ENCODE results near the gene RBKS. TPM values are rescaled to one million over a fixed set of nuclear protein-coding genes. Genes with fewer than 3 reads are reported as not detected.

The RBKS gene
- total and polyA plus RNA-seq, 2 of the 13 experiments (the other 11 are each of a cell fraction or from before 2014, with no cell fraction given), result 7.7 to 8.3 TPM

DNA sequence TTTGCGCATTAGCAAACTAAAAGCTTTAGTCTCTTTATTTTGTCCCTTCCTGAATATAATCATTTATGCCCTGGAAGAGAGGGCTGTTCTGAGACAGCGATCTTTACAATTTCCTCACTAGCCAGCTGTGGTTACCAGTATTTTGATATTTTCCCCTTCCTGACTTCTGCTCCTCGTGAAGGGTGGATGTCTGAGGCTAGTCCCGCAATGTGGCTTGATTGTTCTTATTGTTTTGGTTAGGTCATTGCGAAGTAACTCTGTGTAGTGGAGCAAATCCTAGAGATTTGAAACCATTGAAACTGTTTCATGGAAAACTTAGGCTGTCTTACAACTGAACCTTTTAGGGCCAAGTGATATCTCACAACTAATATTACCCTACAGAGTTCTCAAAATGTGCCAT, 116.2 kb downstream of the RBKS start:
- H3K4me1 ChIP-seq (ENCODE audit: insufficient read depth, low read length), result peaks cover 39% of the 10 kb centered on the region
- peak overlapping the region; percentile 88; the same call in 1 of the 2 replicates for H3K9ac ChIP-seq (ENCODE audit: insufficient read depth, low read depth, low read length)
- in situ Hi-C loops (cut with HindIII; ENCODE audit: extremely low pct_ligation_motif_present, low pct_unique_long_range_greater_than_20kb) (no loop called here), intact Hi-C loops (cut with micrococcal nuclease; ENCODE audit: unreplicated experiment) (loop anchor here (5.0 kb wide), 2 partner anchors 52 to 72 kb away; no protein-coding TSS in a partner anchor)
- 94% methylated on average over 5 of the region's 5 CpGs for WGBS (ENCODE audit: low lambda C conversion rate)
- TF ChIP-seq, protein P1, sequence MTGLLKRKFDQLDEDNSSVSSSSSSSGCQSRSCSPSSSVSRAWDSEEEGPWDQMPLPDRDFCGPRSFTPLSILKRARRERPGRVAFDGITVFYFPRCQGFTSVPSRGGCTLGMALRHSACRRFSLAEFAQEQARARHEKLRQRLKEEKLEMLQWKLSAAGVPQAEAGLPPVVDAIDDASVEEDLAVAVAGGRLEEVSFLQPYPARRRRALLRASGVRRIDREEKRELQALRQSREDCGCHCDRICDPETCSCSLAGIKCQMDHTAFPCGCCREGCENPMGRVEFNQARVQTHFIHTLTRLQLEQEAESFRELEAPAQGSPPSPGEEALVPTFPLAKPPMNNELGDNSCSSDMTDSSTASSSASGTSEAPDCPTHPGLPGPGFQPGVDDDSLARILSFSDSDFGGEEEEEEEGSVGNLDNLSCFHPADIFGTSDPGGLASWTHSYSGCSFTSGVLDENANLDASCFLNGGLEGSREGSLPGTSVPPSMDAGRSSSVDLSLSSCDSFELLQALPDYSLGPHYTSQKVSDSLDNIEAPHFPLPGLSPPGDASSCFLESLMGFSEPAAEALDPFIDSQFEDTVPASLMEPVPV (CRISPR knock-in tag; IDR thresholded peaks at IDR 0.05), result no peak
- no peak for TF ChIP-seq RBFOX2 (IDR thresholded peaks at IDR 0.05; ENCODE audit: low read depth, low read length)
- FAIRE-seq, result no peak
- peaks cover 66% of the 10 kb centered on the region for H3K79me2 ChIP-seq (ENCODE audit: insufficient read depth, low read length)
- no peak overlapping the region for H3K27ac ChIP-seq (ENCODE audit: extremely low read length, insufficient read depth, low read length)
- no peaks in the 10 kb centered on the region for H3K9me3 ChIP-seq (ENCODE audit: low read length)
- POLR2A ChIA-PET, result interaction anchor here (0.6 to 1.5 kb wide), 2 partner anchors 21 to 1120 kb away, joined by 3 to 7 read pairs; partner anchors contain the start of gene WDR43
- H2AFZ ChIP-seq (ENCODE audit: low read length), result no peak overlapping the region
- peaks cover 4 to 28% of the 10 kb centered on the region in 2 experiments; a peak in 4 of 5 replicates for H3K36me3 ChIP-seq (replicated peaks in 1 of 2; ENCODE audit: control insufficient read depth in 1 of 2, insufficient read depth in 2 of 2, low read length in 2 of 2)
- peak overlapping the region; percentile 98 for H3K4me2 ChIP-seq (ENCODE audit: low read depth, low read length)
- peak overlapping the region in 1 of 3 experiments; percentile 2; a peak in 1 of 6 replicates for H3K4me3 ChIP-seq (replicated peaks in 1 of 3; ENCODE audit: insufficient read depth in 1 of 3, low read depth in 2 of 3, low read length in 3 of 3)
- no peaks in the 10 kb centered on the region; a peak in 1 of 5 replicates for H3K27me3 ChIP-seq (ENCODE audit: control insufficient read depth in 1 of 2, insufficient read depth in 2 of 2, low read length in 2 of 2)
- BruUV-seq (replicated peaks), result no TSS peak
- CTCF ChIA-PET (ENCODE audit: low intra/inter-chr PET ratio, low total read pairs), result no interaction called here
- H4K20me1 ChIP-seq (ENCODE audit: insufficient read depth, low read length), result peaks cover 17% of the 10 kb centered on the region
- no peak for DNase-seq (ENCODE audit: low spot score)
- no peak for ATAC-seq

DNA sequence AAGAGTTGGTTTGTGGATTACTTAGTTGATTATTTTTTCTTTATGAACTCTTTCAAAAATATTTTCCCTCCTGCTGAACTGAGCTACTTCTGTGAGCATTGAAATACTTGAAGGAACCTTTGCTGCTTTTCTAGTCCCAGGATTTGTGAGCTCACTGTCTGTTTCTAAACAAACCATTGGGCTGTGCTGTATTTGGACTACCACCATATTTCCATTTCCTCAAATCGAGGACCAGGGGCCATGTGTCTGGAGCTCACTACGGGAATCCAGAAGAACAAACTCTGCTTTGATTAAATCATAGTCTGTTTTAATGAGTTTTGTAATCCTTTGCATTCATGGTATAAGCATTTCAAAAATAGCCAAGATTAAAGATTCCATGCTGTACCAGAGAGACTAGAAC, 117.4 kb downstream of the RBKS start:
- ATAC-seq (no peak), DNase-seq (ENCODE audit: low spot score) (no peak), FAIRE-seq (no peak)
- Histone ChIP-seq H3K27ac (ENCODE audit: extremely low read length, insufficient read depth, low read length) (peak overlapping the region; percentile 85), H3K9me3 (ENCODE audit: low read length) (no peaks in the 10 kb centered on the region), H3K4me3 (replicated peaks in 1 of 3; ENCODE audit: insufficient read depth in 1 of 3, low read depth in 2 of 3, low read length in 3 of 3) (peak overlapping the region; percentile 93 to 98 (median 94); a peak in 5 of 6 replicates), H3K4me1 (ENCODE audit: insufficient read depth, low read length) (peaks cover 39% of the 10 kb centered on the region), H3K27me3 (ENCODE audit: control insufficient read depth in 1 of 2, insufficient read depth in 2 of 2, low read length in 2 of 2) (no peaks in the 10 kb centered on the region; a peak in 1 of 5 replicates), H3K9ac (ENCODE audit: insufficient read depth, low read depth, low read length) (peak overlapping the region; percentile 88), H3K36me3 (replicated peaks in 1 of 2; ENCODE audit: control insufficient read depth in 1 of 2, insufficient read depth in 2 of 2, low read length in 2 of 2) (peaks cover 4 to 23% of the 10 kb centered on the region in 2 experiments; a peak in 4 of 5 replicates), H2AFZ (ENCODE audit: low read length) (no peak overlapping the region), H3K4me2 (ENCODE audit: low read depth, low read length) (peak overlapping the region; percentile 98), H3K79me2 (ENCODE audit: insufficient read depth, low read length) (peaks cover 57% of the 10 kb centered on the region), H4K20me1 (ENCODE audit: insufficient read depth, low read length) (peaks cover 16% of the 10 kb centered on the region)
- no TSS peak for BruUV-seq (replicated peaks)
- POLR2A ChIA-PET, result interaction anchor here (0.9 to 1.9 kb wide), 8 partner anchors 9 to 620 kb away, joined by 3 to 13 read pairs (median 4); partner anchors contain the start of gene FOSL2
- WGBS (ENCODE audit: low lambda C conversion rate), result 7% methylated on average over 2 of the region's 2 CpGs
- in situ Hi-C loops (cut with HindIII; ENCODE audit: extremely low pct_ligation_motif_present, low pct_unique_long_range_greater_than_20kb), result no loop called here
- CTCF ChIA-PET (ENCODE audit: low intra/inter-chr PET ratio, low total read pairs), result no interaction called here
- TF ChIP-seq, protein P2, sequence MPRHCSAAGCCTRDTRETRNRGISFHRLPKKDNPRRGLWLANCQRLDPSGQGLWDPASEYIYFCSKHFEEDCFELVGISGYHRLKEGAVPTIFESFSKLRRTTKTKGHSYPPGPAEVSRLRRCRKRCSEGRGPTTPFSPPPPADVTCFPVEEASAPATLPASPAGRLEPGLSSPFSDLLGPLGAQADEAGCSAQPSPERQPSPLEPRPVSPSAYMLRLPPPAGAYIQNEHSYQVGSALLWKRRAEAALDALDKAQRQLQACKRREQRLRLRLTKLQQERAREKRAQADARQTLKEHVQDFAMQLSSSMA (CRISPR knock-in tag; IDR thresholded peaks at IDR 0.05), result no peak
- TF ChIP-seq ISX (CRISPR knock-in tag; conservative IDR thresholded peaks at IDR 0.05), result no peak
- no peak for TF ChIP-seq ZNF34 (CRISPR knock-in tag; IDR thresholded peaks at IDR 0.05; ENCODE audit: borderline replicate concordance)
- no peak for TF ChIP-seq BCL6 (CRISPR knock-in tag; IDR thresholded peaks at IDR 0.05)
- TF ChIP-seq CREB1 (IDR thresholded peaks at IDR 0.05), result no peak
- TF ChIP-seq CREB1 (CRISPR knock-in tag; IDR thresholded peaks at IDR 0.05), result 0 out of 2 replicates have a peak, but pooled peaks have one; percentile 24
- TF ChIP-seq, protein P3, sequence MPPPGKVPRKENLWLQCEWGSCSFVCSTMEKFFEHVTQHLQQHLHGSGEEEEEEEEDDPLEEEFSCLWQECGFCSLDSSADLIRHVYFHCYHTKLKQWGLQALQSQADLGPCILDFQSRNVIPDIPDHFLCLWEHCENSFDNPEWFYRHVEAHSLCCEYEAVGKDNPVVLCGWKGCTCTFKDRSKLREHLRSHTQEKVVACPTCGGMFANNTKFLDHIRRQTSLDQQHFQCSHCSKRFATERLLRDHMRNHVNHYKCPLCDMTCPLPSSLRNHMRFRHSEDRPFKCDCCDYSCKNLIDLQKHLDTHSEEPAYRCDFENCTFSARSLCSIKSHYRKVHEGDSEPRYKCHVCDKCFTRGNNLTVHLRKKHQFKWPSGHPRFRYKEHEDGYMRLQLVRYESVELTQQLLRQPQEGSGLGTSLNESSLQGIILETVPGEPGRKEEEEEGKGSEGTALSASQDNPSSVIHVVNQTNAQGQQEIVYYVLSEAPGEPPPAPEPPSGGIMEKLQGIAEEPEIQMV (CRISPR knock-in tag; IDR thresholded peaks at IDR 0.05; ENCODE audit: low read depth), result no peak
- no peak for TF ChIP-seq ZNF20 (CRISPR knock-in tag; IDR thresholded peaks at IDR 0.05)
- intact Hi-C loops (cut with micrococcal nuclease; ENCODE audit: unreplicated experiment), result loop anchor here (5.0 kb wide), 2 partner anchors 51 to 71 kb away; no protein-coding TSS in a partner anchor

All from HepG2 (cell line).